Spleen (tissue), 7 donors: Measurements from ENCODE around the gene PLXND1.
"Not testable (repeated sequence)": the region's sequence is repeated elsewhere in the genome, so short reads cannot be mapped to it uniquely, and the experiment has no call there.

Experiments
- CTCF ChIP-seq, 11 experiments: fragments of 200-600 bp in 7 of 11; fragments of 450-650 bp in 4 of 11; sonication (generic) in 4 of 11; IDR thresholded peaks in 8 of 11; conservative IDR thresholded peaks in 3 of 11; 1 replicate in 7 of 11; 2 replicates in 4 of 11; pipeline versions ENCODE4 v1.4.0 to v1.8.0; 2016 to 2021; ENCODE audit warnings: antibody characterized with exemption in 11 of 11, inconsistent platforms in 4 of 11, mild to moderate bottlenecking in 1 of 11
- POLR2A ChIP-seq, 3 donors: fragments of 450-650 bp; IDR thresholded peaks; one replicate each; pipeline ENCODE4 v1.5.1; 2017; ENCODE audit warnings: antibody characterized with exemption in 3 of 3, mild to moderate bottlenecking in 1 of 3
- POLR2AphosphoS5 ChIP-seq, 3 donors: sonication (generic); formaldehyde crosslinking; IDR thresholded peaks; one replicate each; pipeline ENCODE4 v1.5.1; 2017; ENCODE audit warnings: antibody characterized with exemption in 3 of 3
- donor health status: DM: no; HTN: no; CAD: no; lungs with moderate emphysema.
- donor health status: DM: no; HTN: no; CAD: no.
- donor health status: DM: no; HTN: no; CAD: no.

DNA sequence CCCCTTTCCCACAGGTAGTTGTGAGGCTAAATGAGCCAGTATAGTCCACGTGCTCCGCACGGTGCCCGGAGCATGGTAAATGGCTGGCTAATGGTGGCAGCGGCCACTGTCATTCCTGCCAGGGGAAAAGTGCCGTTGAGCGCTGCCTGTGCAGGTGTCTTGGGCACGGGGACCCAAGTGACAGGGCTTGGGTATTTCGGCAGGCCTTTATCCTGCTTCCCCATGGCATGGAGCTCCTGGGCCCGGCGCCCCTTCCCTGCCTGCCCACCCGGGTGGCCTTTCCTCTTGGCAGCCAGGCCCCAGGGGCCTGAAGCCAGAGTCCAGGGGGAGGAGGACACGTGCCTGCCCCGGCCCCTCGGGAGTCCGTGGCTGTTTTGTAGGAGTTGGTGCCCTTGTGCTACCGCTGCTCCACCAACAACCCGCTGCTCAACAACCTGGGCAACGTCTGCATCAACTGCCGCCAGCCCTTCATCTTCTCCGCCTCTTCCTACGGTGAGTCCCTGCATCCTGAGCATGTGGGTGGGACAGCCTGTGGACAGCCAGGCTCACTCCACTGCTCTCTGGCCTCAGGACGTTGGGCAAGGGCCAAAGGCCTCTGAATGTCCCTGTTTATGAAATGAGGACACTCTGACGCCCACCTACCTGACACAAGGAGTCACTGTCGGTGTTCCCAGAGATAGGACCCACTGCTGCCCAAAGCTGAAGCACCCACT is 91.2 kb downstream of the PLXND1 start:
- TF ChIP-seq CTCF (IDR thresholded peaks at IDR 0.05 in 8 of 11, conservative IDR thresholded peaks at IDR 0.05 in 3 of 11); POLR2A (IDR thresholded peaks at IDR 0.05); POLR2AphosphoS5 (IDR thresholded peaks at IDR 0.05): not testable (repeated sequence)
